Lung (tissue), 12 donors: ENCODE results near the gene COQ10B. TPM values are rescaled to one million over a fixed set of nuclear protein-coding genes. Genes with fewer than 3 reads are reported as not detected.

ENCODE experiments used
- ATAC-seq: fragments of 200-7000 bp; cut with Tn5 transposase; one replicate; pipeline ENCODE4 v1.9.1; 2020; ENCODE audit warnings: moderate number of reproducible peaks; ENCODE audit not compliant: insufficient read depth, low FRiP score
- DNase-seq, 3 donors: peaks; one replicate each; pipeline ENCODE4 v3.0.0-alpha.2; 2013 to 2017
- H3K27ac ChIP-seq, 2 donors: one replicate each; pipeline ENCODE4 v1.5.1; 2013; ENCODE audit warnings: mild to moderate bottlenecking in 2 of 2, moderate library complexity in 2 of 2, control low read depth in 1 of 2, inconsistent platforms in 1 of 2, low read depth in 1 of 2, low read length in 1 of 2
- H3K27me3 ChIP-seq, 3 donors: one replicate each; pipeline ENCODE4 v1.5.1; 2013; ENCODE audit warnings: low read length in 2 of 3; ENCODE audit not compliant: control insufficient read depth in 3 of 3, insufficient read depth in 3 of 3
- H3K36me3 ChIP-seq, 4 donors: one replicate each; pipeline ENCODE4 v1.5.1; 2013; ENCODE audit warnings: low read length in 4 of 4, mild to moderate bottlenecking in 1 of 4, moderate library complexity in 1 of 4; ENCODE audit not compliant: control insufficient read depth in 4 of 4, insufficient read depth in 4 of 4
- H3K4me1 ChIP-seq, 5 donors: one replicate each; pipeline ENCODE4 v1.5.1; 2013; ENCODE audit warnings: low read length in 5 of 5, mild to moderate bottlenecking in 2 of 5, moderate library complexity in 1 of 5; ENCODE audit not compliant: control insufficient read depth in 5 of 5, insufficient read depth in 5 of 5
- H3K4me3 ChIP-seq: one replicate; pipeline ENCODE4 v1.5.1; 2013; ENCODE audit warnings: mild to moderate bottlenecking, control low read depth, moderate library complexity
- H3K9ac ChIP-seq, 2 donors: one replicate each; pipeline ENCODE4 v1.5.1; 2013; ENCODE audit warnings: low read length in 2 of 2, control low read depth in 1 of 2; ENCODE audit not compliant: insufficient read depth in 1 of 2
- H3K9me3 ChIP-seq, 4 donors: one replicate each; pipeline ENCODE4 v1.5.1; 2013; ENCODE audit warnings: low read length in 3 of 4, mild to moderate bottlenecking in 1 of 4, moderate library complexity in 1 of 4; ENCODE audit not compliant: control insufficient read depth in 4 of 4, insufficient read depth in 3 of 4
- WGBS, 2 donors: extraction: QIAGEN DNeasy Blood & Tissue Kit; methylation state at CpG; one replicate each; pipeline ENCODE4 v1.1.7; 2013; 5-methylcytosine and 5-hydroxymethylcytosine counted together
- polyA plus RNA-seq, 2 donors: library from polyadenylated mRNA; stranded (reverse); fragments of 200-250 nt; gene quantifications; one replicate each; pipeline ENCODE4 v1.2.1, GENCODE V29; 2013
- total RNA-seq, 2 donors: library from RNA; depleted of rRNA in 1 of 2; stranded (reverse); fragments of >200 nt in 1 of 2; gene quantifications; one replicate each; pipeline ENCODE4 v1.2.1, GENCODE V29; 2014 to 2021
- TF ChIP-seq, protein P1 (sequence below): IDR thresholded peaks from 2 replicates; pipeline ENCODE4 v1.5.1; 2012; ENCODE audit warnings: mild to moderate bottlenecking; ENCODE audit errors: control extremely low read depth, extremely low read depth
- donor health status: control.
- donor health status: control.
- donor health status: Bipolar disorder and iron deficiency.
- donor health status: healthy.
- donor health status: DM: yes; HTN: yes; CAD: no.

COQ10B gene
- total and polyA plus RNA-seq, 4 donors = 13.3 to 26.8 (median 20.9) TPM

DNA sequence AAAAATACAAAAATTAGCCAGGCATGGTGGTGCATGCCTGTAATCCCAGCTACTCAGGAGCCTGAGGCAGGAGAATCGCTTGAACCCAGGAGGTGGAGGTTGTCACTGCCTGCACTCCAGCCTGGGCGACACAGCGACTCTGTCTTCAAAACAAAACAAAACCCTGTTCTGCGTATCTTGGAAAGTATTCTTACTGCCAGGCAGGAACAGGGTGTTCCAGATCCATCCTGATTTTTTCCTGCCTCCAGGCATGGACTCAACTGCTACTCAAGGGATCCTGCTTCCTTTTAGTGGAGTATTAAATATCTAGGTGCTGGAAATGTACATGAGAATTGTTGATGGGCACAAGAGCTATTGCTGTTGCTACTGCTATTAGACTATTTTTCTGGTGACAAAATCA is 34.0 kb downstream of the COQ10B start:
- Histone ChIP-seq H3K4me3 (no peak overlapping the region), H3K27ac (no peak overlapping the region), H3K27me3 (no peaks in the 10 kb centered on the region), H3K36me3 (peaks cover 21 to 50% (median 34%) of the 10 kb centered on the region in 4 donors), H3K9ac (no peak overlapping the region), H3K9me3 (peaks cover 0 to 5% (median 0%) of the 10 kb centered on the region in 4 donors), H3K4me1 (no peaks in the 10 kb centered on the region)
- WGBS, 2 donors = 94 to 95% methylated on average over 4 of the region's 4 CpGs
- DNase-seq (no peak), ATAC-seq (no peak)
- TF ChIP-seq, protein P1, sequence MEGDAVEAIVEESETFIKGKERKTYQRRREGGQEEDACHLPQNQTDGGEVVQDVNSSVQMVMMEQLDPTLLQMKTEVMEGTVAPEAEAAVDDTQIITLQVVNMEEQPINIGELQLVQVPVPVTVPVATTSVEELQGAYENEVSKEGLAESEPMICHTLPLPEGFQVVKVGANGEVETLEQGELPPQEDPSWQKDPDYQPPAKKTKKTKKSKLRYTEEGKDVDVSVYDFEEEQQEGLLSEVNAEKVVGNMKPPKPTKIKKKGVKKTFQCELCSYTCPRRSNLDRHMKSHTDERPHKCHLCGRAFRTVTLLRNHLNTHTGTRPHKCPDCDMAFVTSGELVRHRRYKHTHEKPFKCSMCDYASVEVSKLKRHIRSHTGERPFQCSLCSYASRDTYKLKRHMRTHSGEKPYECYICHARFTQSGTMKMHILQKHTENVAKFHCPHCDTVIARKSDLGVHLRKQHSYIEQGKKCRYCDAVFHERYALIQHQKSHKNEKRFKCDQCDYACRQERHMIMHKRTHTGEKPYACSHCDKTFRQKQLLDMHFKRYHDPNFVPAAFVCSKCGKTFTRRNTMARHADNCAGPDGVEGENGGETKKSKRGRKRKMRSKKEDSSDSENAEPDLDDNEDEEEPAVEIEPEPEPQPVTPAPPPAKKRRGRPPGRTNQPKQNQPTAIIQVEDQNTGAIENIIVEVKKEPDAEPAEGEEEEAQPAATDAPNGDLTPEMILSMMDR = no peak

GRCh38 chr2:197495433-197496134 is 42.2 kb downstream of the COQ10B start:
- WGBS, 2 donors = 94 to 95% methylated on average over 2 of the region's 2 CpGs
- ATAC-seq = no peak

GRCh38 chr2:197496695-197497094 is 43.3 kb downstream of the COQ10B start:
- Histone ChIP-seq H3K9me3 (no peaks in the 10 kb centered on the region), H3K9ac (no peak overlapping the region), H3K27me3 (no peaks in the 10 kb centered on the region), H3K4me1 (peaks cover 0 to 19% (median 10%) of the 10 kb centered on the region in 5 donors), H3K36me3 (peaks cover 12 to 48% (median 37%) of the 10 kb centered on the region in 4 donors), H3K27ac (no peak overlapping the region), H3K4me3 (no peak overlapping the region)
- DNase-seq (no peak), ATAC-seq (no peak)
- TF ChIP-seq, protein P1 = no peak

More at GRCh38 chr2:197495433-197496134, 42.2 kb downstream of the COQ10B start:
- Histone ChIP-seq H3K4me1 (peaks cover 0 to 15% (median 8%) of the 10 kb centered on the region in 5 donors), H3K27ac (no peak overlapping the region), H3K36me3 (peaks cover 13 to 56% (median 43%) of the 10 kb centered on the region in 4 donors), H3K4me3 (no peak overlapping the region), H3K27me3 (no peaks in the 10 kb centered on the region), H3K9ac (no peak overlapping the region), H3K9me3 (no peaks in the 10 kb centered on the region)
- no peak for DNase-seq
- TF ChIP-seq, protein P1 = no peak
